SK-N-SH treated with all-trans-retinoic acid at 6 μM for 48 hours (cell line): ENCODE results near the gene AGAP1.

Experiments used
- ARNTL ChIP-seq: fragments of 450-650 bp; formaldehyde crosslinking; IDR thresholded peaks from 2 replicates; pipeline ENCODE4 v1.5.0; 2020; ENCODE audit warnings: low read depth, mild to moderate bottlenecking, moderate library complexity, borderline replicate concordance
- CSDC2 ChIP-seq: fragments of 250-450 bp; sonication (Bioruptor Pico); IDR thresholded peaks from 2 replicates; pipeline ENCODE4 v1.5.0; 2020; ENCODE audit warnings: mild to moderate bottlenecking, moderate library complexity
- ESRRG ChIP-seq: fragments of 250-450 bp; sonication (Bioruptor Pico); IDR thresholded peaks from 2 replicates; pipeline ENCODE4 v1.6.1; 2021; ENCODE audit warnings: mild to moderate bottlenecking
- PPARA ChIP-seq: fragments of 250-450 bp; sonication (Bioruptor Pico); IDR thresholded peaks from 2 replicates; pipeline ENCODE4 v1.5.0; 2020; ENCODE audit warnings: mild to moderate bottlenecking, borderline replicate concordance
- RARB ChIP-seq: fragments of 250-450 bp; sonication (Bioruptor Pico); IDR thresholded peaks from 2 replicates; pipeline ENCODE4 v1.8.0; 2021; ENCODE audit warnings: mild to moderate bottlenecking, moderate library complexity
- SNAI2 ChIP-seq: fragments of 250-450 bp; sonication (Bioruptor Pico); IDR thresholded peaks from 2 replicates; pipeline ENCODE4 v1.5.0; 2020; ENCODE audit warnings: mild to moderate bottlenecking, moderate library complexity
- TCF4 ChIP-seq: fragments of 250-450 bp; sonication (Bioruptor Pico); IDR thresholded peaks from 2 replicates; pipeline ENCODE4 v1.8.0; 2021; ENCODE audit warnings: mild to moderate bottlenecking, moderate library complexity, borderline replicate concordance
- TOX ChIP-seq: fragments of 250-450 bp; sonication (Bioruptor Pico); IDR thresholded peaks from 2 replicates; pipeline ENCODE4 v1.8.0; 2021; ENCODE audit warnings: mild to moderate bottlenecking, moderate library complexity, borderline replicate concordance
- ZFP30 ChIP-seq: fragments of 450-650 bp; formaldehyde crosslinking; IDR thresholded peaks from 2 replicates; pipeline ENCODE4 v1.5.0; 2022; ENCODE audit warnings: mild to moderate bottlenecking, moderate library complexity
- ZNF565 ChIP-seq: fragments of 450-650 bp; formaldehyde crosslinking; conservative IDR thresholded peaks from 2 replicates; pipeline ENCODE4 v1.5.0; 2020; ENCODE audit warnings: low read depth, mild to moderate bottlenecking, moderate library complexity
- ZNF8 ChIP-seq: fragments of 450-650 bp; formaldehyde crosslinking; IDR thresholded peaks from 2 replicates; pipeline ENCODE4 v1.5.0; 2020; ENCODE audit warnings: mild to moderate bottlenecking, moderate library complexity
- TF ChIP-seq, protein P1 (sequence below): fragments of 250-450 bp; sonication (Bioruptor Pico); IDR thresholded peaks from 2 replicates; pipeline ENCODE4 v1.8.0; 2020; ENCODE audit warnings: mild to moderate bottlenecking, moderate library complexity, borderline replicate concordance

DNA sequence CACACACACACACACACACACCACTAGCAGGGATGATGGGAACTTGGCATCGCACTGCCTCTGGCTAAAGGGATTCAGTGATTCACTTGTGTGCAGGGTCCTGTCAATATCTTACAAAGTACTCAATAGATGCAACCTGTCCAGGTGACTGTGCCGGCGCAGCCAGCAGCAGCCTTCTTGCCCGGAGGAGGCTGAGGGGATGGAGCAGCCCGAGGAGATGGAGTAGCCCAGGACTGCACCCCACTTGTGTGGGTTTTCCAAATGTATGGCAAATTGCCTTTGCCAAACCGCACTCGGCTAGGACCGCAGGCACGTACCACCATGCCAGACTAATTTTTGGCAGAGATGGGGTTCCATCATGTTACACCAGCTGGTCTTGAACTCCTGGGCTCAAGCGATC is 643.2 kb downstream of the AGAP1 start:
- TF ChIP-seq ZFP30 (CRISPR knock-in tag) (no peak), TOX (no peak), ESRRG (CRISPR knock-in tag) (no peak), ARNTL (no peak), ZNF565 (CRISPR knock-in tag) (no peak), SNAI2 (CRISPR knock-in tag) (no peak), CSDC2 (no peak), PPARA (CRISPR knock-in tag) (no peak), RARB (CRISPR knock-in tag) (no peak), ZNF8 (CRISPR knock-in tag) (no peak), TCF4 (no peak)
- TF ChIP-seq, protein P1, sequence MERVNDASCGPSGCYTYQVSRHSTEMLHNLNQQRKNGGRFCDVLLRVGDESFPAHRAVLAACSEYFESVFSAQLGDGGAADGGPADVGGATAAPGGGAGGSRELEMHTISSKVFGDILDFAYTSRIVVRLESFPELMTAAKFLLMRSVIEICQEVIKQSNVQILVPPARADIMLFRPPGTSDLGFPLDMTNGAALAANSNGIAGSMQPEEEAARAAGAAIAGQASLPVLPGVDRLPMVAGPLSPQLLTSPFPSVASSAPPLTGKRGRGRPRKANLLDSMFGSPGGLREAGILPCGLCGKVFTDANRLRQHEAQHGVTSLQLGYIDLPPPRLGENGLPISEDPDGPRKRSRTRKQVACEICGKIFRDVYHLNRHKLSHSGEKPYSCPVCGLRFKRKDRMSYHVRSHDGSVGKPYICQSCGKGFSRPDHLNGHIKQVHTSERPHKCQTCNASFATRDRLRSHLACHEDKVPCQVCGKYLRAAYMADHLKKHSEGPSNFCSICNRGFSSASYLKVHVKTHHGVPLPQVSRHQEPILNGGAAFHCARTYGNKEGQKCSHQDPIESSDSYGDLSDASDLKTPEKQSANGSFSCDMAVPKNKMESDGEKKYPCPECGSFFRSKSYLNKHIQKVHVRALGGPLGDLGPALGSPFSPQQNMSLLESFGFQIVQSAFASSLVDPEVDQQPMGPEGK (CRISPR knock-in tag) = no peak
